Ishikawa (cell line): ENCODE results near the gene ZCCHC9.

Experiments
- EGR1 ChIP-seq: IDR thresholded peaks from 2 replicates; pipeline ENCODE4 v1.6.1; 2012
- FOXM1 ChIP-seq: IDR thresholded peaks from 2 replicates; pipeline ENCODE4 v1.6.1; 2012; ENCODE audit warnings: low read depth, borderline replicate concordance
- MAX ChIP-seq: IDR thresholded peaks from 2 replicates; pipeline ENCODE4 v1.6.1; 2012
- TAF1 ChIP-seq: IDR thresholded peaks from 2 replicates; pipeline ENCODE4 v1.6.1; 2012; ENCODE audit warnings: low read depth, mild to moderate bottlenecking
- TEAD4 ChIP-seq: IDR thresholded peaks from 2 replicates; pipeline ENCODE4 v1.6.1; 2012

- TF ChIP-seq EGR1 (no peak), FOXM1 (no peak), MAX (no peak), TAF1 (no peak), TEAD4 (no peak)
Observed at GRCh38 chr5:81359108-81359507, 57.7 kb downstream of the ZCCHC9 start.
